ENCODE measurements around the gene TNFRSF1A.
"Not testable (repeated sequence)": the region's sequence is repeated elsewhere in the genome, so short reads cannot be mapped to it uniquely, and the experiment has no call there.

The TNFRSF1A gene

DNA sequence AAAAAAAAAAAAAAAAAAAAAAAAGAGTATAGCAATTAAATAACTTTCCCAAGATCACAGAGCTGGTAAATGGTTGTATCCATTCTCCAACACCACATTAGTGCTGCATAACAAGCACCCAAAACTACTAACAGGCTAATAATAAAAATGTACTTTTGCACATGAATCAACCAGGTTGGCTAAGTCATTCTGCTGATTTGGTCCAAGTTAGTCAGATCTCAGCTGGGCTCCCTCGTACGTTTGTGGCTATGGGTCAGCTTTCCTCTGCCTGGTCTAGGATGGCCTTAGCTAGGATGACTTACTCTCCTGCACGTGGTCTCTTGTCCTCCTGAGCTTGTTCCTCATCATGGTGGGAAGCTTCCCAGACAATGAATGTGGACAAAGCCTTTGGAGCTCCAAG lies 39.3 kb downstream of the TNFRSF1A start:
- DNase-seq (ENCODE audit: low read depth), result no peak

- DNase-seq (ENCODE audit: low read depth), result no peak
These were observed 40.2 kb downstream of the TNFRSF1A start for GRCh38 chr12:6301721-6302120.

- no peak for DNase-seq (ENCODE audit: low read depth)
These were observed 44.7 kb downstream of the TNFRSF1A start for GRCh38 chr12:6297170-6297569.

- no peak for DNase-seq (ENCODE audit: low read depth)
These were observed 46.6 kb downstream of the TNFRSF1A start for GRCh38 chr12:6295094-6295811.

- DNase-seq (ENCODE audit: low read depth), result no peak
These were observed 47.5 kb downstream of the TNFRSF1A start for GRCh38 chr12:6294156-6295093.

- DNase-seq (ENCODE audit: low read depth), result no peak
These were observed 49.3 kb downstream of the TNFRSF1A start for GRCh38 chr12:6292606-6293005.

- not testable (repeated sequence) for DNase-seq (ENCODE audit: low read depth)
These were observed 52.0 kb downstream of the TNFRSF1A start for GRCh38 chr12:6289906-6290305.

DNA sequence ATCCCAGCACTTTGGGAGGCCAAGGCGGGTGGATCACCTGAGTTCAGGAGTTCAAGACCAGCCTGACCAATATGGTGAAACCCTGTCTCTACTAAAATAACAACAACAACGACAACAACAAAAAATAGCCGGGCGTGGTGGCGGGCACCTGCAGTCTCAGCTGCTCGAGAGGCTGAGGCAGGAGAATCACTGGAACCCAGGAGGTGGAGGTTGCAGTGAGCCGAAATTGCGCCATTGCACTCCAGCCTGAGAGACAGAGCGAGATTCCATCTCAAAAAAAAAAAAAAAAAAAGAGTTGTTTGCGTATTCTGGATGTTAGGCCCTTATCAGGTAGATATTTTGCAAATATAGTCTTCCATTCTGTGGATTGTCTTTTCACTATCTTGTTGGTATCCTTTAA lies 52.8 kb downstream of the TNFRSF1A start:
- DNase-seq (ENCODE audit: low read depth), result not testable (repeated sequence)

GRCh38 chr12:6288235-6288634 lies 53.6 kb downstream of the TNFRSF1A start:
- no peak for DNase-seq (ENCODE audit: low read depth)

DNA sequence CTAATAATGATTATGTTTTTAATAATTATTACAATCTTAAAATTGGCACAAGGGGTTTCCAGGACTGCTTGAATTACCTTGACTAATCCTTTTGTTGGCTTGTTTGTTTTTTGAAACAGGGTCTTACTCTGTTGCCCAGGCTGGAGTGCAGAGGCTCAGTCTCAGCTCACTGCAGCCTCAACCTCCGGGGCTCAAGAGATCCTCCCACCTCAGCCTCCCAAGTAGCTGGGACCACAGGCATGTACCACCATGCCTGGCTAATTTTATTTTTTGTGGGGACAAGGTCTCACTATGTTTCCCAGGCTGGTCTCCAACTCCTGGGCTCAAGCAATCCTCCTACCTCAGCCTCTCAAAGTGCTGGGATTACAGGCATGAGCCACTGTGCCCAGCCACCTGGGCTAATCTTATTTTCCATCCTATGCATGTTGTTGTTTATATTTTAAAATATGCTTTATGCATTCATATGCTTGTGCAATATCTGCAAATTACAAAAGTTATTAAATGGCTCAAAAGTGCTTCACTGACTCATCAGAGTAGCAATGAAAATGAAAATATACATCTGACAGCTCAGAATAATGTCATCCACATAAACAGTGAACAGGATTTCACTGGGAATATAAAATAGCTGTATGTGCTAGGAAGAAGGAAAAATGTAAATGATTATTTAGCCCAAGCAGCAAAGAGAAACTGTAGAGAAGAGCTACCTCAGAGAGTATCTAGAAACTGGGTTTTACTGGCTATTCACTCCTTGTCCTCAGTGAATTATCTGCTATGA lies 56.2 kb downstream of the TNFRSF1A start:
- DNase-seq (ENCODE audit: low read depth), result no peak

DNA sequence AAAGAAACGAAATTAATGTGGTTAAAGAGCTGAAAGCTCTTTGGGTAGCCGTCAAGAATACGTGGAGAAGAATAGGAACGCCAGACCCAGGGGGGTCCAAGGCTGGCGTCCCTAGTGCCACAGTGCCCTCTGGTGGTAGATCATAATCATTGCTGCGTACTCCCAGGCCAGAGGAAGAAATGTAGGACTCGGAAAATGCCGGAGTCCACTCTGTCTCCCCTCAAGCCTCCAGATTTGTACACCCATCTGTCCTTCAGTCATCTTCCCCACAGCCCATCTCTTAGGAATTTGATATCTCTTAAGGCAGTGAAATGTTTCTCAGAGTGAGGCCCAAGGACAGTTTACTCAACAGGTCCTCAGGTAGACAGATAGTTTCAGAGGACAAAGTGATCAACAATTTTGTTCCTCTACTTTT lies 56.8 kb downstream of the TNFRSF1A start:
- DNase-seq (ENCODE audit: low read depth), result peak; percentile 9

- DNase-seq (ENCODE audit: low read depth), result no peak
These were observed 57.6 kb downstream of the TNFRSF1A start for GRCh38 chr12:6284273-6284672.

DNA sequence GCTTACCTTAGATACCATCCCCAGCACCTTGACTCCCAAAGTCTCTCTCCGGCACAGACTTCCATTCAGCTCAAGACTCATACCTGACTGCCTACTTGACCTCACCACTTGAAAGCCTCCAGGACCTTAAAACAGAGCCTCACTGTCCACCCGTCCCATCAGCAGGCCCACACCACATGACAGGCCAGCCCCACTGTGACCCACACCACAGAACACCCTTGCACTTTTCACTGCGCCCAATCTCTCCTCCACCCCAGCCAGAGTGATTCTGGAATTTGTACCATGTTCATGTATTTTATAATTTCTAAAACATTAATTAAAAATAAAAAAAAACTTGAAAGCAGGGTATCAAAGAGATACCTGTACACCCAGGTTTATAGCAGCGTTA lies 59.4 kb downstream of the TNFRSF1A start:
- no peak for DNase-seq (ENCODE audit: low read depth)

- no peak for DNase-seq (ENCODE audit: low read depth)
These were observed 60.6 kb downstream of the TNFRSF1A start for GRCh38 chr12:6281081-6281809.

- DNase-seq (ENCODE audit: low read depth), result no peak
These were observed 61.2 kb downstream of the TNFRSF1A start for GRCh38 chr12:6280672-6281071.

- no peak for DNase-seq (ENCODE audit: low read depth)
These were observed 61.8 kb downstream of the TNFRSF1A start for GRCh38 chr12:6280053-6280469.

DNA sequence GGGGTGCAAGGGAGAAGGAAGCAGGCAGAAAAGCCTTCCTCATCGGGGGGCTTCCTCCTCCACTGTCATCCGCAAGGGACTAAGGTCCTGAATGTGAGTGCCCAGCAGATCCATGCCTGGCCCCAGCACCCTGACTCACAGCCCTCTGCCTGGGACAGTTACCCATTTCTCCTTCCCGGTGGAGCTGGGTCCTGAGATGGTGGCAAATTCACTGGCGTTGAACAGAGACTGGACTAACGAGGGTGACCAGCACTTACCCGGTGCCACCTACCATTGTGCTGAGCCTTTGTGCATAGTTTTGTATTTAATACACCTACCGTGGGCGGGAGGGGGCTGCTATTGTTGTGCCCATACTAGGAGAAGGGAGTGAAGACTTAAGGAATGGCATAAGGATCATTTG lies 62.2 kb downstream of the TNFRSF1A start:
- DNase-seq (ENCODE audit: low read depth), result no peak

DNA sequence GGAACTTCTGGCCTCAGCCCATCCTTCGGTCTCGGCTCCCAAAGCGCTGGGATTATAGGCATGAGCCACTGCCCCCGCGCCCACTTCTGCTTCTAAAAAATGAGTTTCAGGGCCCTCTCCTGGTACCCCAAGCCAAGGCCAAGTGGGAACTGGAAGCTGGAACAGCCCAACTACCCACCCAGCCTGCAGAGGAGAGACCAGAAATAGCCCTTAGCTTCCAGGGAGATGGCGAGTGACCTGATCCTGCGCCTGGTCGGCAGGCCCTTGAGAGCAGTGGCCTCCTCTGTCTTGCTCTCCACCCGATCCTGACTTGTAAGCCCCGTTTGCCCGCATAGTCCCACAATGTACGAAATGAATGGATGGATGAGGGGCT lies 62.6 kb downstream of the TNFRSF1A start:
- DNase-seq (ENCODE audit: low read depth), result no peak

Data from stimulated activated CD8-positive, alpha-beta memory T cell treated with anti-CD3 and anti-CD28 coated beads, Interleukin-7, amount 100 ng/mL, for 24 hours (primary cell).